ENCODE measurements around the gene WASF1. TPM values are rescaled to one million over a fixed set of nuclear protein-coding genes. Genes with fewer than 3 reads are reported as not detected.

WASF1 gene
- polyA plus RNA-seq, 2 of the 4 experiments (the other 2 are of a cell fraction): 12.8 to 21.0 TPM

DNA sequence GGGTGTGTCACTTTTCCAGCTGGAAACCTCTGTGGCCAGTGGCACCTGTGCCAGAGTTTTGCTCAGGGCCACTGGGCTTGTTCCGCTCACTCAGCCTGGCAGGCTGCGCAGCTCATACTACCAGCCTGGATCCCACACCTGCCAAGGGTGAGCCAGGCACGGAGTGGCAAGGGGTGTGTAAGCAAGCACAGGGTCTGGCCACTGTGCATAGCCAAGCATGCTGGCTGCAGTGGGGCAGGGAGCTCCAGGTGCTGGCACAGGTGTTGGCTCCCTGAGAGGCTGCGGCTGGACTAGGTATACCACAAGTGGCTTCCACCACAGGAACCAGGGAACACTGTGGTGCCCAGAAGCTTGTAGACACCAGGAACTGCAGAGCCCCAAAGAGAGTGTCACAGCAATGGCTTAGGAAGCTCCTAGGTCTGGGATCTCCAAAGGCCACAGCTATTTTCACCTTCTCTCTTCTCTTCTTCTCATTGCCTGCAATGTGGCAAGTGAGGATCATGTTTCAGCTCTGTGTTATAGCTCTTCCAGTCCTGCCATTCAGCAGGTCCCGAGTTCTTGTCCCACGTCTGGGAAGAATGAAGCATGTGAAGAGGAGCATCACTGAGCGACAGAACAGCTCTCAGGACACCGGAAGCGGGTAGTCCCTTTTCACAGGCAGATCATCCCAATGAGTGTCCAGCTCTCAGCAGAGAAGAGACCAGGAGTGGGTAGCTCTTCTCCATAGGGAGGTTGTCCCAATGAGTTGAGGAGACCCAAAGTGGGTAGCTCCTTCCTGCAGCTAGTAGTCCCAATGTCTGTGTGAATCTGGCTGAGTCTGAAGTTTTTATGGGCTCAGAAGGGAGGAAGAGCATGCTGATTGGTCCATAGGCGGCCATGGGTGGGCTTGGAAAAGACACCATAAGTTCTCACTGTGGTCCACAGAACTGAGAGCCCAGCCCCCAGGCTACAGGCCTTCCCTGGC lies 41.3 kb downstream of the WASF1 start:
- Histone ChIP-seq H3K4me3 (no peak overlapping the region), H3K9me3 (no peaks in the 10 kb centered on the region; the same call in 2 of the 3 replicates), H3K4me2 (no peak overlapping the region), H3K4me1 (peaks cover 9% of the 10 kb centered on the region; the same call in 2 of the 3 replicates), H3K27ac (no peak overlapping the region)
- ChIA-PET POLR2A (no interaction called here), CTCF (no interaction called here)
- 93% methylated on average over 7 of the region's 10 CpGs for WGBS (ENCODE audit: missing lambda C conversion rate)
- TF ChIP-seq KDM5A (IDR thresholded peaks at IDR 0.05): no peak
- TF ChIP-seq RAD21 (conservative IDR thresholded peaks at IDR 0.05 in 1 of 2, IDR thresholded peaks at IDR 0.05 in 1 of 2): no peak
- no peak for TF ChIP-seq SREBF2 (IDR thresholded peaks at IDR 0.05)
- TF ChIP-seq NR3C1 (IDR thresholded peaks at IDR 0.05): no peak
- TF ChIP-seq CBX2 (IDR thresholded peaks at IDR 0.05; ENCODE audit: borderline replicate concordance, low read depth): no peak
- no peak for TF ChIP-seq EHMT2 (IDR thresholded peaks at IDR 0.05; ENCODE audit: low read depth)
- TF ChIP-seq RCOR1 (IDR thresholded peaks at IDR 0.05; ENCODE audit: low read depth, low read length): no peak
- TF ChIP-seq HOXA7 (CRISPR knock-in tag; IDR thresholded peaks at IDR 0.05): no peak
- TF ChIP-seq, protein P1, sequence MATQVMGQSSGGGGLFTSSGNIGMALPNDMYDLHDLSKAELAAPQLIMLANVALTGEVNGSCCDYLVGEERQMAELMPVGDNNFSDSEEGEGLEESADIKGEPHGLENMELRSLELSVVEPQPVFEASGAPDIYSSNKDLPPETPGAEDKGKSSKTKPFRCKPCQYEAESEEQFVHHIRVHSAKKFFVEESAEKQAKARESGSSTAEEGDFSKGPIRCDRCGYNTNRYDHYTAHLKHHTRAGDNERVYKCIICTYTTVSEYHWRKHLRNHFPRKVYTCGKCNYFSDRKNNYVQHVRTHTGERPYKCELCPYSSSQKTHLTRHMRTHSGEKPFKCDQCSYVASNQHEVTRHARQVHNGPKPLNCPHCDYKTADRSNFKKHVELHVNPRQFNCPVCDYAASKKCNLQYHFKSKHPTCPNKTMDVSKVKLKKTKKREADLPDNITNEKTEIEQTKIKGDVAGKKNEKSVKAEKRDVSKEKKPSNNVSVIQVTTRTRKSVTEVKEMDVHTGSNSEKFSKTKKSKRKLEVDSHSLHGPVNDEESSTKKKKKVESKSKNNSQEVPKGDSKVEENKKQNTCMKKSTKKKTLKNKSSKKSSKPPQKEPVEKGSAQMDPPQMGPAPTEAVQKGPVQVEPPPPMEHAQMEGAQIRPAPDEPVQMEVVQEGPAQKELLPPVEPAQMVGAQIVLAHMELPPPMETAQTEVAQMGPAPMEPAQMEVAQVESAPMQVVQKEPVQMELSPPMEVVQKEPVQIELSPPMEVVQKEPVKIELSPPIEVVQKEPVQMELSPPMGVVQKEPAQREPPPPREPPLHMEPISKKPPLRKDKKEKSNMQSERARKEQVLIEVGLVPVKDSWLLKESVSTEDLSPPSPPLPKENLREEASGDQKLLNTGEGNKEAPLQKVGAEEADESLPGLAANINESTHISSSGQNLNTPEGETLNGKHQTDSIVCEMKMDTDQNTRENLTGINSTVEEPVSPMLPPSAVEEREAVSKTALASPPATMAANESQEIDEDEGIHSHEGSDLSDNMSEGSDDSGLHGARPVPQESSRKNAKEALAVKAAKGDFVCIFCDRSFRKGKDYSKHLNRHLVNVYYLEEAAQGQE (IDR thresholded peaks at IDR 0.05): no peak
- TF ChIP-seq USF2 (IDR thresholded peaks at IDR 0.05): no peak
- TF ChIP-seq ZFP36 (IDR thresholded peaks at IDR 0.05; ENCODE audit: borderline replicate concordance, partially characterized antibody): no peak
- no peak for TF ChIP-seq NFE2L2 (conservative IDR thresholded peaks at IDR 0.05; ENCODE audit: low read length)
- TF ChIP-seq BHLHE40 (IDR thresholded peaks at IDR 0.05; ENCODE audit: low read depth, low read length): no peak
- TF ChIP-seq JUN (IDR thresholded peaks at IDR 0.05): no peak
- no peak for TF ChIP-seq MAFK (IDR thresholded peaks at IDR 0.05; ENCODE audit: partially characterized antibody)
- TF ChIP-seq CEBPB (IDR thresholded peaks at IDR 0.05): no peak
- ATAC-seq (no peak), DNase-seq (ENCODE audit: low read depth in 1 of 2, low spot score in 1 of 2) (peak in 1 of 2 experiments; percentile 1), FAIRE-seq (no peak)

DNA sequence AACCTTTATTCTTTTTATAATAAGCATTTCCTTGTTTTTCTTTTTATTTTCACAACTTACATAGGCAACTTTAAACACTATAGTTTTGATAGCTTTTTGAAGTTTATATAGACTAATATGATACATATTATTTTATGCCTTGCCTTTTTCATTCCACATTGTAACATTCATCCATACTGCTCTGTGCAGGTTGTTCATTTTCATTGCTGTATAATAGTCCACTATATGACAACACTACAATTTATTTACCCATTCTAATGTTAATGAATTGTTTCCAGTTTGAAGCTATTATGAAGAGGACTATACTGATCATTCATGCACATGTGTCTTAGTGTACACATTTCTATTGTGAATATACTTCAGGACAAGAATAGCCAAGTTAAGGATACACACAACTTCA lies 49.1 kb downstream of the WASF1 start:
- ChIA-PET POLR2A (no interaction called here), CTCF (no interaction called here)
- ATAC-seq (no peak), FAIRE-seq (no peak), DNase-seq (ENCODE audit: low read depth in 1 of 2, low spot score in 1 of 2) (no peak)
- no peak overlapping the region for H3K27ac ChIP-seq
- H3K4me2 ChIP-seq: no peak overlapping the region
- TF ChIP-seq KDM5A (IDR thresholded peaks at IDR 0.05) (no peak), RAD21 (conservative IDR thresholded peaks at IDR 0.05 in 1 of 2, IDR thresholded peaks at IDR 0.05 in 1 of 2) (no peak), HOXB5 (CRISPR knock-in tag; IDR thresholded peaks at IDR 0.05) (no peak), CBX2 (IDR thresholded peaks at IDR 0.05; ENCODE audit: borderline replicate concordance, low read depth) (no peak), JUN (IDR thresholded peaks at IDR 0.05) (no peak), CTCF (IDR thresholded peaks at IDR 0.05) (no peak)
- TF ChIP-seq, protein P1 (IDR thresholded peaks at IDR 0.05): no peak
- TF ChIP-seq, protein P2, sequence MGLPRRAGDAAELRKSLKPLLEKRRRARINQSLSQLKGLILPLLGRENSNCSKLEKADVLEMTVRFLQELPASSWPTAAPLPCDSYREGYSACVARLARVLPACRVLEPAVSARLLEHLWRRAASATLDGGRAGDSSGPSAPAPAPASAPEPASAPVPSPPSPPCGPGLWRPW (IDR thresholded peaks at IDR 0.05): no peak
- no peak overlapping the region for H3K4me3 ChIP-seq
- H3K4me1 ChIP-seq: no peaks in the 10 kb centered on the region
- H3K9me3 ChIP-seq: no peaks in the 10 kb centered on the region

All from A549 (cell line).